ENCODE measurements around the gene GOLGA6L7. TPM values are rescaled to one million over a fixed set of nuclear protein-coding genes. Genes with fewer than 3 reads are reported as not detected.
A peak's percentile ranks its signal among the peaks of the same experiment; 100 is the strongest.
"Not testable (repeated sequence)": the region's sequence is repeated elsewhere in the genome, so short reads cannot be mapped to it uniquely, and the experiment has no call there.

GOLGA6L7 gene
- total RNA-seq, 2 experiments from 2014 or later = not detected

GRCh38 chr15:28847247-28847646, 1.2 kb downstream of the GOLGA6L7 start:
- not testable (repeated sequence) for H3K27me3 Mint-ChIP-seq, H3K4me3 Mint-ChIP-seq, H3K27ac Mint-ChIP-seq

DNA sequence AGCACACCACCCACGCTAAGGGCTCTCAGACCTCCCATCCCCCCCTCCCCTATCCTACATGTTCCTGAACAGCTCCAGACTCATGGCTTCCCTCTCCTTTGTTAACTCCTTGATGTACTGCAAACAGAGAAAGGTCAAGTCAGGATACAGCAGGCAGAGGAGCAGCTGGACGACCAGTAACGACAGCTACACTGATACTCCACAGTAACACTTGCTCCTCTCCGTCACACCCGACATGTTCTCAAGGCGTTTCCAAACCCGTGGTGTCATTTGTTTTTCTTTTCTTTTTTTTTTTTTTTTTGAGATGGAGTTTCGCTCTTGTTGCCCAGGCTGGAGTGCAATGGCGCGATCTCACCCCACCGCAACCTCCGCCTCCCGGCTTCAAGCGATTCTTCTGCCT, 4.3 kb downstream of the GOLGA6L7 start:
- H3K27me3 Mint-ChIP-seq; H3K9me3 Mint-ChIP-seq; H3K4me3 Mint-ChIP-seq; CTCF ChIA-PET; intact Hi-C loops (cut with micrococcal nuclease); H3K36me3 Mint-ChIP-seq (ENCODE audit: low read depth); H3K27ac Mint-ChIP-seq; DNase-seq; POLR2A ChIA-PET; ATAC-seq: not testable (repeated sequence)
- H3K4me1 Mint-ChIP-seq (ENCODE audit: low read depth) = peaks cover 13% of the 10 kb centered on the region

More at GRCh38 chr15:28847247-28847646, 1.2 kb downstream of the GOLGA6L7 start:
- intact Hi-C loops (cut with micrococcal nuclease); POLR2A ChIA-PET; H3K36me3 Mint-ChIP-seq (ENCODE audit: low read depth); CTCF ChIA-PET; H3K9me3 Mint-ChIP-seq: not testable (repeated sequence)
- ATAC-seq (peak; percentile 96), DNase-seq (peak; percentile 25)
- peaks cover 13% of the 10 kb centered on the region for H3K4me1 Mint-ChIP-seq (ENCODE audit: low read depth)

DNA sequence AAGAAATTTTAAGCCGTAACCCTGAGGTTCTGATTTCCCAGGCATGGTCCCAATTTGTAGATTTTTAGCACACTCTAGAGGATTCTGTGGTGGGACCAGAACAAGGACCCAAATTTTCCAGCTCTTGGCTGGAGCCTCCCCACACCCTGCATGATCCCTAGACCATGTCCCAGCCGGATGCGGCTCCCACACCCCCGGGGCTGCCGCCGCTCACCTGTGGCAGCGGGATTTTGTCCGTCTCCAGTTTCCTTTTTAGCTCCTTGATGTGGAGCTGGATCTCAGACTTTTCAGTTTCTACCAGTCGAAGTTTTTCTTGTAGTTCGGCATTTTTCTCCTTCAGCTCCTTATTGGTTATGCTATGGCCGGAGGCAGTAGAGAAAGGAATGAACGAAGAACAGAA, 4.9 kb downstream of the GOLGA6L7 start:
- H3K27me3 Mint-ChIP-seq; ATAC-seq; H3K9me3 Mint-ChIP-seq; POLR2A ChIA-PET; H3K4me3 Mint-ChIP-seq; DNase-seq; CTCF ChIA-PET; H3K36me3 Mint-ChIP-seq (ENCODE audit: low read depth); H3K27ac Mint-ChIP-seq; intact Hi-C loops (cut with micrococcal nuclease): not testable (repeated sequence)
- H3K4me1 Mint-ChIP-seq (ENCODE audit: low read depth) = peaks cover 13% of the 10 kb centered on the region

DNA sequence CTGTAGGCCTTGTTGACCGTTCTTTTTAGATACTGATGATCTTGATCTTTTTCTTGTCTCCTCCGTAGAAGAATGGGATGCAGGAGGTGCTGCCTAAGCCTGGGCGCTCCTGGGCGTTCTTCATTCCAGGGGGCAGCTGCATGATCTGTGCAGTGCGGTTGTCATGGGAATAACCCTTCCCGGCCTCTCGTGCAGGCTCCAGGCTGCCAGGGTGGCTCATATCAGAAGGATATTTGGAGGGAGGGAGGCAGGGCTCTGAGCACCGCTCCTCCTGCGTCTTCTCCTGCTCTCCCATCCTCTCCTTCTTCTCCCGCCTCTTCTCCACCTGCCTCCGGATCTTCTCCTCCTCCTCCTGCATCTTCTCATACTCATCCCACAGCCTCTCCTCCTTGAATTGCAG, 6.2 kb downstream of the GOLGA6L7 start:
- not testable (repeated sequence) for ATAC-seq

GRCh38 chr15:28840285-28840684, 8.2 kb downstream of the GOLGA6L7 start:
- H3K27ac Mint-ChIP-seq; ATAC-seq; H3K4me1 Mint-ChIP-seq (ENCODE audit: low read depth); DNase-seq; H3K4me3 Mint-ChIP-seq; H3K36me3 Mint-ChIP-seq (ENCODE audit: low read depth); CTCF ChIA-PET; H3K9me3 Mint-ChIP-seq; POLR2A ChIA-PET; H3K27me3 Mint-ChIP-seq; intact Hi-C loops (cut with micrococcal nuclease): not testable (repeated sequence)

More for the DNA sequence above, 6.2 kb downstream of the GOLGA6L7 start:
- DNase-seq; H3K27ac Mint-ChIP-seq; H3K4me3 Mint-ChIP-seq; H3K36me3 Mint-ChIP-seq (ENCODE audit: low read depth); H3K4me1 Mint-ChIP-seq (ENCODE audit: low read depth); intact Hi-C loops (cut with micrococcal nuclease); POLR2A ChIA-PET; CTCF ChIA-PET; H3K27me3 Mint-ChIP-seq; H3K9me3 Mint-ChIP-seq: not testable (repeated sequence)

DNA sequence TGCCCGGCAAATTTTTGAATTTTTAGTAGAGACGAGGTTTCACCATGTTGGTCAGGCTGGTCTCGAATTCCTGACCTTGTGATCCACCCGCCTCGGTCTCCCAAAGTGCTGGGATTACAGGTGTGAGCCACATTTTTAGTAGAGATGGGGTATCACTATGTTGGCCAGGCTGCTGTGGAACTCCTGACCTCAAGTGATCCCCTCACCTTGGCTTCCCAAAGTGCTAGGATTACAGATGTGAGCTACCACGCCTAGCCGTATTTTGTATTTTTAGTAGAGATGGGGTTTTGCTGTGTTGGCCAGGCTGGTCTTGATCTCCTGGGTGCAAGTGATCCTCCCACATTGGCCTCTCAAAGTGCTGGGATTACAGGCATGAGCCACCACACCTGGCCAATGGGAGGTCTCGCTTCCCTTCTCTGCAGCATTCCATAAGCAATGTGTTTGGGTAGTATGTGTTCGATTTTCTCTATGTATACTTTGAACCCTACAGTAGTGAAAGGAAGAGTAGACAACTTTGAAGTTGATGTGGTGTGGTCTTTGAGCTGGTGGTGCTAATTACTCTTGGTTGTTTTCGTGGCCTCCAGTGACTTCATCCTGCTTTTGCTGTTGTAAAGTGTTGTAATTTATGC, 13.4 kb downstream of the GOLGA6L7 start:
- intact Hi-C loops (cut with micrococcal nuclease) = loop anchor here (10.0 kb wide), 1 partner anchor 50 kb away; the partner anchor contains the start of gene APBA2
- H3K9me3 Mint-ChIP-seq; H3K27ac Mint-ChIP-seq; H3K4me1 Mint-ChIP-seq (ENCODE audit: low read depth); H3K27me3 Mint-ChIP-seq; H3K36me3 Mint-ChIP-seq (ENCODE audit: low read depth); POLR2A ChIA-PET; DNase-seq; CTCF ChIA-PET; H3K4me3 Mint-ChIP-seq; ATAC-seq: not testable (repeated sequence)

DNA sequence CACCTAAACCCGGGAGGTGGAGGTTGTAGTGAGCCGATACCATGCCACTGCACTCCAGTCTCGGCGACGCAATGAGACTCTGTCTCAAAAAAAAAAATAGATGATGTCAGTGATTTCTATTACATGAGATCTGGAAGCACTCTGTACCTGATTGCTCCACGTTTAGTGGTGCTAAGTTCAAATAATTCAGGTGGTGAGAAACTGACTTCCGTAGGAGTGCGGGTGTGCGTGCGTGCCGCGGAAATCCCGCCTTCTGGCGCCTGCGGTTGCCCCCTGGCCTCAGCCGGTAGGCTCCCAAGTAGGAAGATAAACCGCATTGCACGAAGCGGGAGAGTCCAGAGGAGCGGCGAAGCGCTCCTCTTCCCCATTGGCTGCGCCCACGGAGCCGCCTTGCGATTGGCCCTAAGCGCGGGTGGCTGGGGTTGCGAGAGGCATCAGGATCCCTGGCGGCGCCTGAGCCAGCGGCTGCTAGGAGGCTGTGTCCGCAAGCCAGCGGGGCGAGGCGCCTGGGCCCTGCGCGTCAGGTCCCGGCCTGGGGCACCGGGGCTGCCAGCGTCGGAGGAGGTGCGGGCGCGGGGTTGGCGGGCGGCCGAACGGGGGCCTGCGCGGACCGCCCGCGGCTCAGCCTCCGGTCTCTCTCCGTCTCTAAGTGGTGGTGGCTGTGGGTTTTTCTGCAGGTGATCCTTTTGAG, 16.4 kb downstream of the GOLGA6L7 start:
- ATAC-seq = peak; percentile 88
- peak overlapping the region; percentile 77 for H3K4me3 Mint-ChIP-seq
- H3K9me3 Mint-ChIP-seq; POLR2A ChIA-PET; H3K36me3 Mint-ChIP-seq (ENCODE audit: low read depth); CTCF ChIA-PET; H3K27me3 Mint-ChIP-seq; H3K4me1 Mint-ChIP-seq (ENCODE audit: low read depth): not testable (repeated sequence)
- intact Hi-C loops (cut with micrococcal nuclease) = loop anchor here (10.0 kb wide), 1 partner anchor 53 kb away; the partner anchor contains the start of gene APBA2
- DNase-seq = peak; percentile 74
- peak overlapping the region; percentile 77 for H3K27ac Mint-ChIP-seq

DNA sequence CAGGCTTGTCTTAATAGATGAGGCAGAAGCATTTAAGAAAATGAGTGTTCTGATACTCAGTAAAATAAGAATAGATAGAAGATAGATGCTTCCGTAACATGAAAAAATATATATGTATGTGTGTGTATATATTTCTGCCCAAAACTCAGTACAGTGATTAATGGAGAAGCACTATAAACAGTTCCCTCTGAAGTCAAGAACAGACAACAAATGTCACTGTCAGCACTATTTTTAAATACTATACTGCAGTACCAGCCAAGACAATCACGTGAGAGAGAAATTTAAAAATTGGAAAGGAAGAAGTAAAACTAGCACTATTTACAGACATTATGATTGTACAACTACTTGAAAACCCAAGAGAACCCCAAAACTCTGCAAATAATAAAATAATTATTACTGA, 27.0 kb downstream of the GOLGA6L7 start:
- peaks cover 14% of the 10 kb centered on the region for H3K4me1 Mint-ChIP-seq (ENCODE audit: low read depth)
- DNase-seq; H3K9me3 Mint-ChIP-seq; H3K4me3 Mint-ChIP-seq; POLR2A ChIA-PET; CTCF ChIA-PET; H3K27me3 Mint-ChIP-seq; intact Hi-C loops (cut with micrococcal nuclease); ATAC-seq; H3K27ac Mint-ChIP-seq; H3K36me3 Mint-ChIP-seq (ENCODE audit: low read depth): not testable (repeated sequence)

DNA sequence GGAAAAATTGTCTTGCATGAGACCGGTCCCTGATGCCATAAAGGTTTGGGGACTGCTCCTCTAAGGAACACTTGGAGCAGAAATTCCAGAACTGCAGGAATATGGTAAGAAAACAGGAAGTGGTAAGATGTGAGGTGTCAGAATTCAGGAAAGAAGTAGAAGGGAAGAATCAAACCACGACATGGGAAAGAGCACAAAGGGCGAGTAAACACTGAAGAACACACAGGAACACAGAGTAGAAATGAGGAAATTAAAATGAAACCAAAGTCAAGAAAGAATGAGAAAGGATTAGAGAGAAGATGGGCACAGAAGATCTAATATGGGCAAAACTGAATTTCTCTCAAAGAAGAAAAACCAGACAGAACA, 28.5 kb downstream of the GOLGA6L7 start:
- H3K4me3 Mint-ChIP-seq; intact Hi-C loops (cut with micrococcal nuclease); ATAC-seq: not testable (repeated sequence)

GRCh38 chr15:28819019-28819929, 29.2 kb downstream of the GOLGA6L7 start:
- H3K27me3 Mint-ChIP-seq; H3K9me3 Mint-ChIP-seq; CTCF ChIA-PET; intact Hi-C loops (cut with micrococcal nuclease); POLR2A ChIA-PET; H3K36me3 Mint-ChIP-seq (ENCODE audit: low read depth): not testable (repeated sequence)
- ATAC-seq (peak; percentile 97), DNase-seq (peak; percentile 38)
- Mint-ChIP-seq H3K4me3 (peak overlapping the region; percentile 51), H3K4me1 (ENCODE audit: low read depth) (peaks cover 17% of the 10 kb centered on the region), H3K27ac (peak overlapping the region; percentile 81)

More for the DNA sequence above, 28.5 kb downstream of the GOLGA6L7 start:
- H3K27me3 Mint-ChIP-seq; H3K36me3 Mint-ChIP-seq (ENCODE audit: low read depth); POLR2A ChIA-PET; CTCF ChIA-PET; H3K9me3 Mint-ChIP-seq; DNase-seq; H3K27ac Mint-ChIP-seq: not testable (repeated sequence)
- peaks cover 14% of the 10 kb centered on the region for H3K4me1 Mint-ChIP-seq (ENCODE audit: low read depth)

- H3K4me3 Mint-ChIP-seq; POLR2A ChIA-PET; H3K27ac Mint-ChIP-seq; DNase-seq; H3K36me3 Mint-ChIP-seq (ENCODE audit: low read depth); intact Hi-C loops (cut with micrococcal nuclease); CTCF ChIA-PET; ATAC-seq; H3K27me3 Mint-ChIP-seq; H3K9me3 Mint-ChIP-seq: not testable (repeated sequence)
- peaks cover 26% of the 10 kb centered on the region for H3K4me1 Mint-ChIP-seq (ENCODE audit: low read depth)
Observed at GRCh38 chr15:28818168-28818567, 30.3 kb downstream of the GOLGA6L7 start.
